Cardiac muscle cell (in vitro differentiated cells and primary cell): ENCODE measurements around the gene RMDN2. TPM values are rescaled to one million over a fixed set of nuclear protein-coding genes. Genes with fewer than 3 reads are reported as not detected.

Source experiments
- DNase-seq, 2 donors: peaks; one replicate each; pipeline versions ENCODE4 v3.0.0 to v3.0.0-alpha.2; 2010 to 2017; ENCODE audit warnings: low read depth in 1 of 2, low spot score in 1 of 2
- H3K27ac ChIP-seq: fragments of 200-600 bp; sonication (generic); 2 replicates; pipeline ENCODE4 v1.5.1; 2016
- H3K27me3 ChIP-seq: fragments of 200-600 bp; sonication (generic); 2 replicates; pipeline ENCODE4 v1.6.0; 2016; ENCODE audit warnings: control low read depth
- H3K36me3 ChIP-seq: fragments of 200-600 bp; sonication (generic); 2 replicates; pipeline ENCODE4 v1.5.1; 2016; ENCODE audit warnings: control low read depth
- H3K4me1 ChIP-seq: fragments of 200-600 bp; sonication (generic); 2 replicates; pipeline ENCODE4 v1.8.1; 2017; ENCODE audit warnings: low read depth, mild to moderate bottlenecking, mixed run types
- H3K4me3 ChIP-seq: fragments of 200-600 bp; sonication (generic); 2 replicates; pipeline ENCODE4 v1.5.1; 2016; ENCODE audit warnings: mild to moderate bottlenecking
- H3K9me3 ChIP-seq: fragments of 200-600 bp; sonication (generic); 2 replicates; pipeline ENCODE4 v1.5.1; 2017; ENCODE audit warnings: low read depth, mild to moderate bottlenecking, control low read depth
- CTCF ChIP-seq: IDR thresholded peaks from 2 replicates; pipeline ENCODE4 v1.5.1; 2012; ENCODE audit warnings: low read depth, mild to moderate bottlenecking, low read length
- polyA plus RNA-seq: library from polyadenylated mRNA; unstranded; fragments of >200 nt; fragmentation: Nextera tagmentation; extraction: Ambion mirVana; gene quantifications from 2 replicates; pipeline ENCODE4 v1.2.1, GENCODE V29; 2016
- total RNA-seq: library from RNA; depleted of rRNA; stranded (reverse); fragments of >200 nt; gene quantifications from 2 replicates; pipeline ENCODE4 v1.2.3, GENCODE V29; 2016

The RMDN2 gene
- total RNA-seq = 3.0 and 4.2 TPM in 2 replicates
- 2.3 and 3.6 TPM in 2 replicates for polyA plus RNA-seq

- TF ChIP-seq CTCF = no peak
- DNase-seq = peak; percentile 96 to 98
- peak within 1 kb of the TSS; percentile 57 for H3K4me3 ChIP-seq
- peak within 1 kb of the TSS; percentile 87 for H3K27ac ChIP-seq
- peaks cover 4% of the 10 kb centered on the region for H3K27me3 ChIP-seq
- no peaks in the 10 kb centered on the region for H3K9me3 ChIP-seq
- no peaks in the 10 kb centered on the region for H3K36me3 ChIP-seq
- H3K4me1 ChIP-seq = no peaks in the 10 kb centered on the region
These were observed at the start of gene RMDN2 for GRCh38 chr2:37925063-37925897. RMDN2 (plus strand) TSS chr2:37925287; CDS start chr2:37929278, 3,991 bp downstream.

- Histone ChIP-seq H3K27me3 (no peaks in the 10 kb centered on the region), H3K27ac (no peak overlapping the region), H3K36me3 (no peaks in the 10 kb centered on the region), H3K4me3 (no peak overlapping the region), H3K9me3 (no peaks in the 10 kb centered on the region), H3K4me1 (peaks cover 36% of the 10 kb centered on the region)
- no peak for DNase-seq
- no peak for TF ChIP-seq CTCF
These were observed 49.6 kb upstream of the RMDN2 start for GRCh38 chr2:37875403-37875906.

- no peaks in the 10 kb centered on the region for H3K36me3 ChIP-seq
- no peak overlapping the region for H3K27ac ChIP-seq
- peaks cover 28% of the 10 kb centered on the region for H3K4me1 ChIP-seq
- no peak overlapping the region for H3K4me3 ChIP-seq
- no peaks in the 10 kb centered on the region for H3K9me3 ChIP-seq
- no peak for TF ChIP-seq CTCF
- DNase-seq = no peak
- H3K27me3 ChIP-seq = peaks cover under 1% of the 10 kb centered on the region
These were observed 48.9 kb upstream of the RMDN2 start for GRCh38 chr2:37876227-37876626.

- Histone ChIP-seq H3K4me3 (no peak overlapping the region), H3K27ac (no peak overlapping the region), H3K36me3 (no peaks in the 10 kb centered on the region), H3K27me3 (peaks cover 12% of the 10 kb centered on the region), H3K9me3 (no peaks in the 10 kb centered on the region), H3K4me1 (peaks cover 16% of the 10 kb centered on the region)
- peak; percentile 79 for DNase-seq
- peak; percentile 62 for TF ChIP-seq CTCF
These were observed 47.4 kb upstream of the RMDN2 start for GRCh38 chr2:37877457-37878315.

- H3K27ac ChIP-seq = no peak overlapping the region
- TF ChIP-seq CTCF = no peak
- H3K36me3 ChIP-seq = no peaks in the 10 kb centered on the region
- H3K4me3 ChIP-seq = no peak overlapping the region
- no peaks in the 10 kb centered on the region for H3K9me3 ChIP-seq
- no peak for DNase-seq
- H3K4me1 ChIP-seq = peaks cover 16% of the 10 kb centered on the region
- H3K27me3 ChIP-seq = peaks cover 16% of the 10 kb centered on the region
These were observed 46.6 kb upstream of the RMDN2 start for GRCh38 chr2:37878536-37878935.
